Measurements from ENCODE around the gene ADRA1B. TPM values are rescaled to one million over a fixed set of nuclear protein-coding genes. Genes with fewer than 3 reads are reported as not detected.

ADRA1B gene
- total and polyA plus RNA-seq, 10 of the 15 experiments (the other 5 are each of a cell fraction or from before 2014, with no cell fraction given) = 0.04 TPM; not detected in 9

DNA sequence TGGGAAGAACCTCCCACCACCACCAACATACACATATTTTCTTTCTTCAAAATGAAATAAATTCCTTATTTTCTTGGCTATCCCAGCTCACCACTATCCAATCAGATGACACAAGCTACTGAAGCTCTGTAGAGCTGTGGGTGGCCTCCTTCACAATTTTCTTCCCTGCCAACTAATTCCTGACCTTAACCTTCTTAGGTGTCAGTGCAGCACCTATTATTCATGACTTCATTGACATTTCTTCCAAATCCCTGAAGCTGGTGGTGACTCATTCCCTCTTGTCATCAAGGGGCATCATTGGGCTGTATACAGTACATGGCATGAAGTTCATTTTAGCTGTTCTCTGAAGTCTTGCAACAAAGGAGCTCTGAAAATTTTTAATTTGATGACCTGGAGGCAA, 42.0 kb upstream of the ADRA1B start:
- RAD21 ChIA-PET (ENCODE audit: unreplicated experiment) = no interaction called here
- no peaks in the 10 kb centered on the region for H3K79me2 ChIP-seq (ENCODE audit: control insufficient read depth, insufficient read depth, low read length)
- intact Hi-C loops (cut with micrococcal nuclease; ENCODE audit: unreplicated experiment) = no loop called here
- FAIRE-seq (no peak), ATAC-seq (no peak), DNase-seq (ENCODE audit: low read depth, low spot score) (no peak)
- no peak overlapping the region for H3K27ac ChIP-seq (ENCODE audit: control insufficient read depth, insufficient read depth)
- H3K27me3 ChIP-seq (replicated peaks in 1 of 2; ENCODE audit: control insufficient read depth in 2 of 2, insufficient read depth in 2 of 2, low read length in 1 of 2) = peaks cover 1 to 3% of the 10 kb centered on the region in 2 experiments; a peak in 3 of 4 replicates
- CTCF ChIA-PET = interaction anchor here (1.2 kb wide), 1 partner anchor 462 kb away, joined by 3 read pairs; no protein-coding TSS in a partner anchor
- no peaks in the 10 kb centered on the region for H3K9me3 ChIP-seq (replicated peaks; ENCODE audit: control insufficient read depth, insufficient read depth, low read length)
- H2AFZ ChIP-seq (ENCODE audit: control insufficient read depth, low read depth, low read length) = no peak overlapping the region
- TF ChIP-seq NBN (IDR thresholded peaks at IDR 0.05) = no peak
- TF ChIP-seq RBBP5 (conservative IDR thresholded peaks at IDR 0.05) = no peak
- TF ChIP-seq CTCF (IDR thresholded peaks at IDR 0.05 in 2 of 3, conservative IDR thresholded peaks at IDR 0.05 in 1 of 3; ENCODE audit: control insufficient read depth in 2 of 3, extremely low read depth in 1 of 3, insufficient read depth in 1 of 3, low read depth in 3 of 3, low read length in 3 of 3) = no peak
- TF ChIP-seq, protein P1, sequence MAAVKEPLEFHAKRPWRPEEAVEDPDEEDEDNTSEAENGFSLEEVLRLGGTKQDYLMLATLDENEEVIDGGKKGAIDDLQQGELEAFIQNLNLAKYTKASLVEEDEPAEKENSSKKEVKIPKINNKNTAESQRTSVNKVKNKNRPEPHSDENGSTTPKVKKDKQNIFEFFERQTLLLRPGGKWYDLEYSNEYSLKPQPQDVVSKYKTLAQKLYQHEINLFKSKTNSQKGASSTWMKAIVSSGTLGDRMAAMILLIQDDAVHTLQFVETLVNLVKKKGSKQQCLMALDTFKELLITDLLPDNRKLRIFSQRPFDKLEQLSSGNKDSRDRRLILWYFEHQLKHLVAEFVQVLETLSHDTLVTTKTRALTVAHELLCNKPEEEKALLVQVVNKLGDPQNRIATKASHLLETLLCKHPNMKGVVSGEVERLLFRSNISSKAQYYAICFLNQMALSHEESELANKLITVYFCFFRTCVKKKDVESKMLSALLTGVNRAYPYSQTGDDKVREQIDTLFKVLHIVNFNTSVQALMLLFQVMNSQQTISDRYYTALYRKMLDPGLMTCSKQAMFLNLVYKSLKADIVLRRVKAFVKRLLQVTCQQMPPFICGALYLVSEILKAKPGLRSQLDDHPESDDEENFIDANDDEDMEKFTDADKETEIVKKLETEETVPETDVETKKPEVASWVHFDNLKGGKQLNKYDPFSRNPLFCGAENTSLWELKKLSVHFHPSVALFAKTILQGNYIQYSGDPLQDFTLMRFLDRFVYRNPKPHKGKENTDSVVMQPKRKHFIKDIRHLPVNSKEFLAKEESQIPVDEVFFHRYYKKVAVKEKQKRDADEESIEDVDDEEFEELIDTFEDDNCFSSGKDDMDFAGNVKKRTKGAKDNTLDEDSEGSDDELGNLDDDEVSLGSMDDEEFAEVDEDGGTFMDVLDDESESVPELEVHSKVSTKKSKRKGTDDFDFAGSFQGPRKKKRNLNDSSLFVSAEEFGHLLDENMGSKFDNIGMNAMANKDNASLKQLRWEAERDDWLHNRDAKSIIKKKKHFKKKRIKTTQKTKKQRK (IDR thresholded peaks at IDR 0.05; ENCODE audit: low read depth, low read length) = no peak
- no peak for TF ChIP-seq SIN3A (IDR thresholded peaks at IDR 0.05; ENCODE audit: low read depth, low read length)
- TF ChIP-seq, protein P2, sequence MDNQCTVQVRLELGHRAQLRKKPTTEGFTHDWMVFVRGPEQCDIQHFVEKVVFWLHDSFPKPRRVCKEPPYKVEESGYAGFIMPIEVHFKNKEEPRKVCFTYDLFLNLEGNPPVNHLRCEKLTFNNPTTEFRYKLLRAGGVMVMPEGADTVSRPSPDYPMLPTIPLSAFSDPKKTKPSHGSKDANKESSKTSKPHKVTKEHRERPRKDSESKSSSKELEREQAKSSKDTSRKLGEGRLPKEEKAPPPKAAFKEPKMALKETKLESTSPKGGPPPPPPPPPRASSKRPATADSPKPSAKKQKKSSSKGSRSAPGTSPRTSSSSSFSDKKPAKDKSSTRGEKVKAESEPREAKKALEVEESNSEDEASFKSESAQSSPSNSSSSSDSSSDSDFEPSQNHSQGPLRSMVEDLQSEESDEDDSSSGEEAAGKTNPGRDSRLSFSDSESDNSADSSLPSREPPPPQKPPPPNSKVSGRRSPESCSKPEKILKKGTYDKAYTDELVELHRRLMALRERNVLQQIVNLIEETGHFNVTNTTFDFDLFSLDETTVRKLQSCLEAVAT (IDR thresholded peaks at IDR 0.05) = no peak
- TF ChIP-seq, protein P3, sequence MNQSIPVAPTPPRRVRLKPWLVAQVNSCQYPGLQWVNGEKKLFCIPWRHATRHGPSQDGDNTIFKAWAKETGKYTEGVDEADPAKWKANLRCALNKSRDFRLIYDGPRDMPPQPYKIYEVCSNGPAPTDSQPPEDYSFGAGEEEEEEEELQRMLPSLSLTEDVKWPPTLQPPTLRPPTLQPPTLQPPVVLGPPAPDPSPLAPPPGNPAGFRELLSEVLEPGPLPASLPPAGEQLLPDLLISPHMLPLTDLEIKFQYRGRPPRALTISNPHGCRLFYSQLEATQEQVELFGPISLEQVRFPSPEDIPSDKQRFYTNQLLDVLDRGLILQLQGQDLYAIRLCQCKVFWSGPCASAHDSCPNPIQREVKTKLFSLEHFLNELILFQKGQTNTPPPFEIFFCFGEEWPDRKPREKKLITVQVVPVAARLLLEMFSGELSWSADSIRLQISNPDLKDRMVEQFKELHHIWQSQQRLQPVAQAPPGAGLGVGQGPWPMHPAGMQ (IDR thresholded peaks at IDR 0.05; ENCODE audit: borderline replicate concordance) = no peak
- no peak overlapping the region for H3K4me3 ChIP-seq
- no peak overlapping the region for H3K4me2 ChIP-seq (ENCODE audit: control insufficient read depth, insufficient read depth)
- H4K20me1 ChIP-seq (ENCODE audit: control insufficient read depth, insufficient read depth) = no peaks in the 10 kb centered on the region
- H3K36me3 ChIP-seq (ENCODE audit: control insufficient read depth in 2 of 2, insufficient read depth in 2 of 2, low read length in 1 of 2) = no peaks in the 10 kb centered on the region
- BruUV-seq (replicated peaks) = no TSS peak
- POLR2A ChIA-PET = no interaction called here
- in situ Hi-C loops (cut with MboI) = no loop called here
- no peaks in the 10 kb centered on the region for H3K4me1 ChIP-seq (ENCODE audit: control insufficient read depth, insufficient read depth, low read length)
- SMC1A ChIA-PET (ENCODE audit: uncharacterized antibody, unreplicated experiment) = no interaction called here
- H3K9ac ChIP-seq (ENCODE audit: control insufficient read depth, insufficient read depth, low read length) = no peak overlapping the region
